B cell (primary cell): ENCODE results near the gene ITGA3. TPM values are rescaled to one million over a fixed set of nuclear protein-coding genes. Genes with fewer than 3 reads are reported as not detected.

Source experiments
- ATAC-seq: fragments of 200-7000 bp; cut with Tn5 transposase; one replicate; pipeline ENCODE4 v1.10.0; 2021; ENCODE audit warnings: low read depth, mild to moderate bottlenecking, moderate number of reproducible peaks, moderate library complexity
- CTCF ChIA-PET: fragments of 350-600 bp; sonication (Branson Sonifier 250); formaldehyde crosslinking; loops from one replicate; lab custom pipeline; 2021; ENCODE audit warnings: antibody characterized with exemption, inconsistent platforms; lab: Charles Lee
- POLR2A ChIA-PET: fragments of 350-600 bp; sonication (Branson Sonifier 250); formaldehyde crosslinking; loops from one replicate; lab custom pipeline; 2021; ENCODE audit warnings: antibody characterized with exemption; lab: Charles Lee
- DNase-seq: peaks from one replicate; pipeline ENCODE4 v3.0.0; 2013
- H2AFZ ChIP-seq: 2 replicates; pipeline ENCODE4 v1.6.1; 2012; ENCODE audit warnings: mild to moderate bottlenecking, low read depth, low read length; ENCODE audit not compliant: insufficient read depth, poor library complexity, severe bottlenecking
- H3K27ac ChIP-seq, 2 donors: 1 replicate in 1 of 2; 2 replicates in 1 of 2; pipeline ENCODE4 v1.5.1; 2012 to 2013; ENCODE audit warnings: low read length in 2 of 2, mild to moderate bottlenecking in 2 of 2, moderate library complexity in 1 of 2
- H3K27me3 ChIP-seq, 4 experiments: fragments of 200-600 bp in 1 of 4; sonication (generic) in 1 of 4; replicated peaks in 1 of 4; 1 replicate in 2 of 4; 2 replicates in 2 of 4; pipeline versions ENCODE4 v1.6.1 to v1.7.0; 2013 to 2016; ENCODE audit warnings: low read length in 3 of 4, mild to moderate bottlenecking in 2 of 4, mixed read lengths in 1 of 4, moderate library complexity in 1 of 4; ENCODE audit not compliant: insufficient read depth in 4 of 4, control insufficient read depth in 3 of 4; ENCODE audit errors: control extremely low read depth in 1 of 4
- H3K36me3 ChIP-seq, 2 experiments: replicated peaks in 1 of 2; 1 replicate in 1 of 2; 2 replicates in 1 of 2; pipeline versions ENCODE4 v1.6.1 to v1.7.1; 2013; ENCODE audit warnings: low read length in 1 of 2; ENCODE audit not compliant: insufficient read depth in 2 of 2, control insufficient read depth in 1 of 2; ENCODE audit errors: control extremely low read depth in 1 of 2, extremely low read depth in 1 of 2
- H3K4me1 ChIP-seq, 2 donors: fragments of 200-600 bp in 1 of 2; sonication (generic) in 1 of 2; 1 replicate in 1 of 2; 2 replicates in 1 of 2; pipeline versions ENCODE4 v1.5.1 to v1.6.1; 2013 to 2017; ENCODE audit warnings: low read length in 2 of 2; ENCODE audit not compliant: control insufficient read depth in 2 of 2, insufficient read depth in 2 of 2
- H3K4me2 ChIP-seq: replicated peaks from 2 replicates; pipeline ENCODE3; 2012; ENCODE audit warnings: mild to moderate bottlenecking, low read depth, low read length; ENCODE audit not compliant: poor library complexity, severe bottlenecking
- H3K4me3 ChIP-seq, 5 experiments: fragments of 200-600 bp in 1 of 5; sonication (generic) in 1 of 5; 1 replicate in 3 of 5; 2 replicates in 2 of 5; pipeline versions ENCODE4 v1.5.1 to v1.7.0; 2011 to 2016; ENCODE audit warnings: low read length in 4 of 5, mild to moderate bottlenecking in 4 of 5, low read depth in 2 of 5, control low read depth in 1 of 5, moderate library complexity in 1 of 5; ENCODE audit not compliant: insufficient read depth in 1 of 5; ENCODE audit errors: control extremely low read depth in 1 of 5, extremely low read depth in 1 of 5
- H3K79me2 ChIP-seq: fragments of 200-600 bp; sonication (generic); one replicate; pipeline ENCODE4 v1.6.0; 2016; ENCODE audit warnings: low read length; ENCODE audit not compliant: control insufficient read depth, insufficient read depth
- H3K9ac ChIP-seq: fragments of 200-600 bp; sonication (generic); 2 replicates; pipeline ENCODE4 v1.6.1; 2017; ENCODE audit warnings: mild to moderate bottlenecking, low read length, moderate library complexity
- H3K9me3 ChIP-seq, 3 donors: one replicate each; pipeline versions ENCODE4 v1.6.1 to v1.7.1; 2013; ENCODE audit warnings: low read length in 2 of 3; ENCODE audit not compliant: control insufficient read depth in 2 of 3, insufficient read depth in 1 of 3; ENCODE audit errors: control extremely low read depth in 1 of 3
- H4K20me1 ChIP-seq: 2 replicates; pipeline ENCODE4 v1.6.0; 2012; ENCODE audit warnings: mild to moderate bottlenecking, low read length; ENCODE audit not compliant: insufficient read depth, control insufficient read depth, poor library complexity, severe bottlenecking
- H3K27ac Mint-ChIP-seq: one replicate; pipeline ENCODE4 v1.8.0; 2021; ENCODE audit warnings: mixed read lengths
- H3K27me3 Mint-ChIP-seq: one replicate; pipeline ENCODE4 v1.8.0; 2021; ENCODE audit warnings: mixed read lengths
- H3K4me1 Mint-ChIP-seq: one replicate; pipeline ENCODE4 v1.8.0; 2021; ENCODE audit warnings: mixed read lengths
- H3K4me3 Mint-ChIP-seq: one replicate; pipeline ENCODE4 v1.8.0; 2021; ENCODE audit warnings: mixed read lengths
- H3K9me3 Mint-ChIP-seq: one replicate; pipeline ENCODE4 v1.8.0; 2022; ENCODE audit warnings: mixed read lengths; ENCODE audit not compliant: insufficient read depth
- EZH2 ChIP-seq: IDR thresholded peaks from 2 replicates; pipeline ENCODE4 v1.6.1; 2012; ENCODE audit warnings: borderline replicate concordance, low read depth, mild to moderate bottlenecking, moderate library complexity, low read length; ENCODE audit not compliant: insufficient read depth, poor library complexity, severe bottlenecking
- WGBS: methylation state at CpG from one replicate; pipeline ENCODE4 v1.1.5; 2013; ENCODE audit warnings: missing lambda C conversion rate; ENCODE audit not compliant: insufficient coverage; 5-methylcytosine and 5-hydroxymethylcytosine counted together
- intact Hi-C: fragments of 100-400 bp; cut with micrococcal nuclease; formaldehyde crosslinking; loops from one replicate; pipeline ENCODE4 v1.10.0; 2022
- polyA plus RNA-seq: library from polyadenylated mRNA; depleted of rRNA; stranded (reverse); fragments of >200 nt; gene quantifications from 2 replicates; pipeline ENCODE4 v1.2.3, GENCODE V29; 2012
- total RNA-seq, 2 donors: library from RNA; stranded (reverse); fragments of 120-200 nt in 1 of 2; gene quantifications; 1 replicate in 1 of 2; 2 replicates in 1 of 2; pipeline versions ENCODE4 v1.2.3 to v1.2.4, GENCODE V29; 2013 to 2022
- TF ChIP-seq, protein P1 (sequence below): fragments of 200-600 bp; IDR thresholded peaks from one replicate; pipeline ENCODE4 v1.8.0; 2022; ENCODE audit warnings: antibody characterized with exemption, mild to moderate bottlenecking

The ITGA3 gene
- total and polyA plus RNA-seq, 2 donors (not counting 1 experiment from before 2014, with no cell fraction given): 11.9 to 13.3 TPM

DNA sequence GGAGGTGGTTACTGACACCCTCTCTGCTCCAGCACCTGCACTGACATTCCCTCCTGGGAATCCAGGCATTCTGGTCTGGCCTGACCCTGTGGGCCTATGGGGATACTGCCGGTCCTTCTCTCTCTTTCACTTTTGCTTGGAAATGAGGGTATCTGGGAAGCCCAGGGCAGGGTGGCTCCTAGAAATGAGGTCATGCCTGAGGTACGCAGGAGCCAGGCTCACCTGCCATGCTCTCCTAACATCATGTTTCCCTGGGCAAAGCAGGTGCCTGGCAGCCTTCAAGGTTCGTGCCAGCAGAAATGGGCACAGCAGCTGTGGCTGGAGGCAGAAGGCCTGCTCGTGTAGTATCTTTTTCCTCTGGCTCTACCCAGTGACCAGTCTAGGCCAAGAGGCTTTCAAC is 3.3 kb downstream of the ITGA3 start:
- CTCF ChIA-PET: interaction anchor here (2.1 kb wide), 1 partner anchor 28 kb away, joined by 8 read pairs; no protein-coding TSS in a partner anchor
- H4K20me1 ChIP-seq: no peaks in the 10 kb centered on the region
- H2AFZ ChIP-seq: no peak overlapping the region
- H3K27me3 ChIP-seq: peaks cover 0 to 45% (median 3%) of the 10 kb centered on the region in 4 experiments
- H3K4me1 Mint-ChIP-seq: peaks cover 22% of the 10 kb centered on the region
- intact Hi-C loops: no loop called here
- H3K9me3 Mint-ChIP-seq: no peaks in the 10 kb centered on the region
- DNase-seq: no peak
- peaks cover 11 to 22% of the 10 kb centered on the region in 2 donors for H3K4me1 ChIP-seq
- POLR2A ChIA-PET: no interaction called here
- TF ChIP-seq, protein P1, sequence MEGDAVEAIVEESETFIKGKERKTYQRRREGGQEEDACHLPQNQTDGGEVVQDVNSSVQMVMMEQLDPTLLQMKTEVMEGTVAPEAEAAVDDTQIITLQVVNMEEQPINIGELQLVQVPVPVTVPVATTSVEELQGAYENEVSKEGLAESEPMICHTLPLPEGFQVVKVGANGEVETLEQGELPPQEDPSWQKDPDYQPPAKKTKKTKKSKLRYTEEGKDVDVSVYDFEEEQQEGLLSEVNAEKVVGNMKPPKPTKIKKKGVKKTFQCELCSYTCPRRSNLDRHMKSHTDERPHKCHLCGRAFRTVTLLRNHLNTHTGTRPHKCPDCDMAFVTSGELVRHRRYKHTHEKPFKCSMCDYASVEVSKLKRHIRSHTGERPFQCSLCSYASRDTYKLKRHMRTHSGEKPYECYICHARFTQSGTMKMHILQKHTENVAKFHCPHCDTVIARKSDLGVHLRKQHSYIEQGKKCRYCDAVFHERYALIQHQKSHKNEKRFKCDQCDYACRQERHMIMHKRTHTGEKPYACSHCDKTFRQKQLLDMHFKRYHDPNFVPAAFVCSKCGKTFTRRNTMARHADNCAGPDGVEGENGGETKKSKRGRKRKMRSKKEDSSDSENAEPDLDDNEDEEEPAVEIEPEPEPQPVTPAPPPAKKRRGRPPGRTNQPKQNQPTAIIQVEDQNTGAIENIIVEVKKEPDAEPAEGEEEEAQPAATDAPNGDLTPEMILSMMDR: no peak
- TF ChIP-seq EZH2: no peak
- ATAC-seq: no peak
- no peak overlapping the region for H3K4me2 ChIP-seq
- H3K4me3 Mint-ChIP-seq: no peak overlapping the region
- H3K79me2 ChIP-seq: no peaks in the 10 kb centered on the region
- peaks cover 20% of the 10 kb centered on the region for H3K27me3 Mint-ChIP-seq
- H3K36me3 ChIP-seq: no peaks in the 10 kb centered on the region
- H3K9me3 ChIP-seq: peaks cover 0 to 3% (median 0%) of the 10 kb centered on the region in 3 donors
- WGBS: 81% methylated on average over 4 of the region's 4 CpGs
- H3K27ac Mint-ChIP-seq: no peak overlapping the region
- H3K4me3 ChIP-seq: no peak overlapping the region
- no peak overlapping the region for H3K27ac ChIP-seq
- no peak overlapping the region for H3K9ac ChIP-seq

DNA sequence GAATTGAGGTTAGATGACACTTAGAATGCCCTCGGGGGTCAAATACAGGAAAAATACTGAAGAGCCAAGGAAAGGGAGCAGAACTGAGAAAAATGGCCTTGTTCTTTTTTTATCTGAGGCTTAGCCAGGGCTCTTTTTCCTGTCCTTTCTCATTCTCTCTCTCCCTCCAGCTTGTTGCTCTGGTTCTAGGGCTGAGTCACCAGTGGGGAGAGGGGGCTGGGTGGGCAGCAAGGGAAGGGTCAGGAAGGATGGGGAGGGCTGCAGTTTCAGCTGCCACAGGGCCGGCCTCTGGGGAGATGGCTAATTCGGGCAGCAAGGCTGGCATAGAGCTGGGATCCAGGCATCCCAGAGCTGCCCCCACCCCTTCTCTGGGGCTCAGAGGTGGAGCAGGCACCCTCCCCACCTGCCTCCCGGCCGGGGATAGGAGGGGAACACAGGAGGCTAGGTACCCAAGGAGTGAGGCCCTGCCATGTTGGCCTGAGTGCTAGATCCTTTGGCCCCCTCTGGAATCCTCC is 3.9 kb downstream of the ITGA3 start:
- peaks cover 22% of the 10 kb centered on the region for H3K4me1 Mint-ChIP-seq
- Histone ChIP-seq H3K9me3 (peaks cover 0 to 3% (median 0%) of the 10 kb centered on the region in 3 donors), H3K4me1 (peaks cover 11 to 22% of the 10 kb centered on the region in 2 donors), H4K20me1 (no peaks in the 10 kb centered on the region), H3K36me3 (no peaks in the 10 kb centered on the region), H3K4me2 (no peak overlapping the region), H3K79me2 (no peaks in the 10 kb centered on the region), H3K27ac (no peak overlapping the region), H3K9ac (no peak overlapping the region), H3K27me3 (peaks cover 0 to 45% (median 3%) of the 10 kb centered on the region in 4 experiments), H3K4me3 (no peak overlapping the region), H2AFZ (no peak overlapping the region)
- ChIA-PET CTCF (interaction anchor here (2.1 kb wide), 1 partner anchor 27 kb away, joined by 8 read pairs; no protein-coding TSS in a partner anchor), POLR2A (no interaction called here)
- no peak for ATAC-seq
- intact Hi-C loops: no loop called here
- 70% methylated on average over 5 of the region's 5 CpGs for WGBS
- no peak overlapping the region for H3K27ac Mint-ChIP-seq
- TF ChIP-seq, protein P1: no peak
- TF ChIP-seq EZH2: no peak
- H3K4me3 Mint-ChIP-seq: no peak overlapping the region
- H3K27me3 Mint-ChIP-seq: peaks cover 20% of the 10 kb centered on the region
- no peaks in the 10 kb centered on the region for H3K9me3 Mint-ChIP-seq
- no peak for DNase-seq
